Prostate gland (tissue), 2 donors: Measurements from ENCODE around the gene ZNF317. TPM values are rescaled to one million over a fixed set of nuclear protein-coding genes. Genes with fewer than 3 reads are reported as not detected.

Source experiments
- DNase-seq: peaks from one replicate; pipeline ENCODE4 v3.0.0-alpha.2; 2019; ENCODE audit warnings: low spot score
- H3K27ac ChIP-seq, 2 donors: fragments of 200-600 bp; sonication (generic); 2 replicates each; pipeline ENCODE4 v1.5.1; 2017 to 2019
- H3K27me3 ChIP-seq: fragments of 200-600 bp; sonication (generic); replicated peaks from 2 replicates; pipeline ENCODE4 v1.5.1; 2019; ENCODE audit not compliant: insufficient read depth
- H3K36me3 ChIP-seq, 2 donors: fragments of 200-600 bp; sonication (generic); 1 replicate in 1 of 2; 2 replicates in 1 of 2; pipeline versions ENCODE4 v1.5.1 to v1.8.1; 2017 to 2019
- H3K4me1 ChIP-seq: fragments of 200-600 bp; sonication (generic); replicated peaks from 2 replicates; pipeline ENCODE4 v1.5.1; 2019
- H3K4me3 ChIP-seq, 2 donors: fragments of 200-600 bp; sonication (generic); 2 replicates each; pipeline ENCODE4 v1.5.1; 2017 to 2019
- H3K9me3 ChIP-seq: fragments of 200-600 bp; sonication (generic); 2 replicates; pipeline ENCODE4 v1.5.1; 2017
- CTCF ChIP-seq, 4 experiments: fragments of 200-600 bp in 2 of 4; fragments of 450-650 bp in 2 of 4; sonication (generic) in 2 of 4; IDR thresholded peaks; 1 replicate in 3 of 4; 2 replicates in 1 of 4; pipeline ENCODE4 v1.5.1; 2016 to 2019; ENCODE audit warnings: antibody characterized with exemption in 4 of 4, mild to moderate bottlenecking in 2 of 4, moderate library complexity in 2 of 4
- POLR2A ChIP-seq: fragments of 450-650 bp; IDR thresholded peaks from one replicate; pipeline ENCODE4 v1.6.1; 2016; ENCODE audit warnings: antibody characterized with exemption, mild to moderate bottlenecking
- POLR2AphosphoS5 ChIP-seq: sonication (generic); formaldehyde crosslinking; IDR thresholded peaks from one replicate; pipeline ENCODE4 v1.6.1; 2017; ENCODE audit warnings: antibody characterized with exemption
- WGBS: methylation state at CpG from one replicate; pipeline ENCODE4 v1.1.5; 2018; 5-methylcytosine and 5-hydroxymethylcytosine counted together
- intact Hi-C: fragments of 100-400 bp; cut with DNase I; formaldehyde crosslinking; loops from one replicate; pipeline ENCODE4 v1.14.2; 2022
- total RNA-seq, 2 donors: library from RNA; depleted of rRNA; stranded (reverse); fragments of >200 nt; gene quantifications; one replicate each; pipeline ENCODE4 v1.1.0, GENCODE V29; 2016

ZNF317 gene
- total RNA-seq, 2 donors from 2014 or later: 18.3 to 22.9 TPM

- WGBS: 96% methylated on average over 5 of the region's 5 CpGs
Observed at GRCh38 chr19:9150650-9151049, 10.5 kb downstream of the ZNF317 start.

GRCh38 chr19:9151367-9151766 is 11.2 kb downstream of the ZNF317 start:
- peaks cover 2% of the 10 kb centered on the region in 2 donors for H3K36me3 ChIP-seq

More at GRCh38 chr19:9150650-9151049, 10.5 kb downstream of the ZNF317 start:
- no peak for DNase-seq
- no peak for TF ChIP-seq POLR2A
- TF ChIP-seq CTCF (IDR thresholded peaks at IDR 0.05): no peak
- TF ChIP-seq POLR2AphosphoS5: no peak
- no peaks in the 10 kb centered on the region for H3K27me3 ChIP-seq
- H3K36me3 ChIP-seq: no peaks in the 10 kb centered on the region
- intact Hi-C loops: no loop called here
- H3K4me1 ChIP-seq: no peaks in the 10 kb centered on the region
- no peak overlapping the region for H3K27ac ChIP-seq
- H3K9me3 ChIP-seq: no peaks in the 10 kb centered on the region
- no peak overlapping the region for H3K4me3 ChIP-seq

GRCh38 chr19:9155591-9155990 is 15.4 kb downstream of the ZNF317 start:
- TF ChIP-seq POLR2AphosphoS5: no peak
- no peak for TF ChIP-seq CTCF (IDR thresholded peaks at IDR 0.05)
- TF ChIP-seq POLR2A: no peak
- peaks cover 18 to 21% of the 10 kb centered on the region in 2 donors for H3K36me3 ChIP-seq
- no peaks in the 10 kb centered on the region for H3K27me3 ChIP-seq
- H3K4me3 ChIP-seq: no peak overlapping the region
- 95% methylated on average over 4 of the region's 4 CpGs for WGBS
- DNase-seq: no peak
- no peaks in the 10 kb centered on the region for H3K4me1 ChIP-seq
- H3K9me3 ChIP-seq: no peaks in the 10 kb centered on the region
- intact Hi-C loops: no loop called here
- no peak overlapping the region for H3K27ac ChIP-seq

More at GRCh38 chr19:9151367-9151766, 11.2 kb downstream of the ZNF317 start:
- H3K27ac ChIP-seq: no peak overlapping the region
- H3K4me3 ChIP-seq: no peak overlapping the region
- intact Hi-C loops: no loop called here
- no peaks in the 10 kb centered on the region for H3K27me3 ChIP-seq
- no peak for DNase-seq
- TF ChIP-seq CTCF (IDR thresholded peaks at IDR 0.05) (no peak), POLR2A (no peak), POLR2AphosphoS5 (no peak)
- H3K4me1 ChIP-seq: no peaks in the 10 kb centered on the region
- WGBS: 96% methylated on average over 5 of the region's 5 CpGs
- H3K9me3 ChIP-seq: no peaks in the 10 kb centered on the region

GRCh38 chr19:9156304-9156703 is 16.1 kb downstream of the ZNF317 start:
- Histone ChIP-seq H3K4me3 (no peak overlapping the region), H3K4me1 (no peaks in the 10 kb centered on the region), H3K36me3 (peaks cover 21 to 25% of the 10 kb centered on the region in 2 donors), H3K9me3 (no peaks in the 10 kb centered on the region), H3K27me3 (no peaks in the 10 kb centered on the region), H3K27ac (no peak overlapping the region)
- no peak for TF ChIP-seq POLR2A
- no peak for TF ChIP-seq POLR2AphosphoS5
- no peak for DNase-seq
- intact Hi-C loops: no loop called here
- 91% methylated on average over 1 of the region's 1 CpG for WGBS

- Histone ChIP-seq H3K27ac (no peak overlapping the region), H3K27me3 (no peaks in the 10 kb centered on the region), H3K36me3 (peaks cover 21 to 43% of the 10 kb centered on the region in 2 donors), H3K9me3 (no peaks in the 10 kb centered on the region), H3K4me1 (no peaks in the 10 kb centered on the region), H3K4me3 (no peak overlapping the region)
- intact Hi-C loops: no loop called here
- 98% methylated on average over 13 of the region's 13 CpGs for WGBS
- TF ChIP-seq CTCF (IDR thresholded peaks at IDR 0.05) (no peak), POLR2AphosphoS5 (no peak), POLR2A (no peak)
- no peak for DNase-seq
Observed at GRCh38 chr19:9159891-9160290, 19.7 kb downstream of the ZNF317 start.
